ENCODE measurements around the gene COL7A1.

The COL7A1 gene

GRCh38 chr3:48637305-48637704 is 42.2 kb upstream of the COL7A1 start:
- Histone ChIP-seq H3K9ac (ENCODE audit: low read length) (no peak overlapping the region), H2BK120ac (ENCODE audit: insufficient read depth, low read length, poor library complexity) (no peak overlapping the region), H3K4me1 (ENCODE audit: control insufficient read depth in 1 of 2, insufficient read depth in 2 of 2, low read length in 2 of 2) (peaks cover 5 to 17% of the 10 kb centered on the region in 2 experiments), H3K9me3 (ENCODE audit: insufficient read depth, low read depth, low read length) (peaks cover 5% of the 10 kb centered on the region), H3K27me3 (ENCODE audit: insufficient read depth, low read length) (no peaks in the 10 kb centered on the region), H4K91ac (ENCODE audit: low read depth, low read length) (no peak overlapping the region), H3K4me2 (ENCODE audit: low read length) (no peak overlapping the region), H3K79me1 (ENCODE audit: low read length) (peaks cover 9% of the 10 kb centered on the region), H4K8ac (ENCODE audit: low read depth, low read length) (no peak overlapping the region), H3K36me3 (ENCODE audit: control insufficient read depth in 1 of 2, insufficient read depth in 2 of 2, low read length in 2 of 2) (peaks cover 17 to 26% of the 10 kb centered on the region in 2 experiments), H3K14ac (ENCODE audit: low read length) (no peak overlapping the region), H3K27ac (ENCODE audit: low read depth, low read length) (no peak overlapping the region), H3K4ac (ENCODE audit: low read depth, low read length) (no peak overlapping the region), H2AK5ac (ENCODE audit: low read length) (no peak overlapping the region), H3K18ac (ENCODE audit: low read length) (no peak overlapping the region), H3K79me2 (ENCODE audit: control insufficient read depth, insufficient read depth, low read length, poor library complexity) (peaks cover 8% of the 10 kb centered on the region), H4K12ac (ENCODE audit: low read depth, low read length) (no peak overlapping the region), H3K4me3 (ENCODE audit: low read depth, low read length) (no peak overlapping the region), H2AFZ (ENCODE audit: insufficient read depth, low read length, poor library complexity) (no peak overlapping the region), H2BK5ac (ENCODE audit: low read depth, low read length, poor library complexity) (no peak overlapping the region), H2BK12ac (ENCODE audit: low read length) (no peak overlapping the region), H3K23ac (ENCODE audit: low read length) (no peak overlapping the region)
- no CpG with 5 or more reads among the region's 6 CpGs for WGBS (ENCODE audit: extremely low coverage, insufficient coverage, insufficient read length)
- DNase-seq, result no peak

- no peaks in the 10 kb centered on the region for H3K27me3 ChIP-seq (ENCODE audit: insufficient read depth, low read length)
- no peak for DNase-seq
- H2AFZ ChIP-seq (ENCODE audit: insufficient read depth, low read length, poor library complexity), result no peak overlapping the region
- H3K36me3 ChIP-seq (ENCODE audit: control insufficient read depth in 1 of 2, insufficient read depth in 2 of 2, low read length in 2 of 2), result peaks cover 26 to 33% of the 10 kb centered on the region in 2 experiments
- H3K4me1 ChIP-seq (ENCODE audit: control insufficient read depth in 1 of 2, insufficient read depth in 2 of 2, low read length in 2 of 2), result peaks cover 5 to 17% of the 10 kb centered on the region in 2 experiments
- no peak overlapping the region for H2BK5ac ChIP-seq (ENCODE audit: low read depth, low read length, poor library complexity)
- peak overlapping the region; percentile 16 for H3K18ac ChIP-seq (ENCODE audit: low read length)
- H3K79me1 ChIP-seq (ENCODE audit: low read length), result peaks cover 9% of the 10 kb centered on the region
- peaks cover 8% of the 10 kb centered on the region for H3K79me2 ChIP-seq (ENCODE audit: control insufficient read depth, insufficient read depth, low read length, poor library complexity)
- no peak overlapping the region for H2BK120ac ChIP-seq (ENCODE audit: insufficient read depth, low read length, poor library complexity)
- H3K27ac ChIP-seq (ENCODE audit: low read depth, low read length), result peak overlapping the region; percentile 77
- H3K9ac ChIP-seq (ENCODE audit: low read length), result peak overlapping the region; percentile 18
- peak overlapping the region; percentile 40 for H4K8ac ChIP-seq (ENCODE audit: low read depth, low read length)
- peak overlapping the region; percentile 92 for H3K4me2 ChIP-seq (ENCODE audit: low read length)
- peak overlapping the region; percentile 72 for H4K91ac ChIP-seq (ENCODE audit: low read depth, low read length)
- H4K12ac ChIP-seq (ENCODE audit: low read depth, low read length), result no peak overlapping the region
- H2AK5ac ChIP-seq (ENCODE audit: low read length), result no peak overlapping the region
- no peak overlapping the region for H3K4ac ChIP-seq (ENCODE audit: low read depth, low read length)
- H3K23ac ChIP-seq (ENCODE audit: low read length), result no peak overlapping the region
- peaks cover 2% of the 10 kb centered on the region for H3K9me3 ChIP-seq (ENCODE audit: insufficient read depth, low read depth, low read length)
- no CpG with 5 or more reads among the region's 10 CpGs for WGBS (ENCODE audit: extremely low coverage, insufficient coverage, insufficient read length)
- peak overlapping the region; percentile 66 for H3K4me3 ChIP-seq (ENCODE audit: low read depth, low read length)
- no peak overlapping the region for H3K14ac ChIP-seq (ENCODE audit: low read length)
- H2BK12ac ChIP-seq (ENCODE audit: low read length), result no peak overlapping the region
These were observed 41.1 kb upstream of the COL7A1 start for GRCh38 chr3:48636149-48636655.

- Histone ChIP-seq H3K79me1 (ENCODE audit: low read length) (peaks cover 9% of the 10 kb centered on the region), H2AK5ac (ENCODE audit: low read length) (peak within 1 kb of the TSS; percentile 67), H3K14ac (ENCODE audit: low read length) (peak within 1 kb of the TSS; percentile 93), H3K4me2 (ENCODE audit: low read length) (peak within 1 kb of the TSS; percentile 92), H2AFZ (ENCODE audit: insufficient read depth, low read length, poor library complexity) (peak within 1 kb of the TSS; percentile 78), H4K91ac (ENCODE audit: low read depth, low read length) (peak within 1 kb of the TSS; percentile 74), H4K12ac (ENCODE audit: low read depth, low read length) (peak within 1 kb of the TSS; percentile 66), H3K18ac (ENCODE audit: low read length) (peak within 1 kb of the TSS; percentile 85), H3K27me3 (ENCODE audit: insufficient read depth, low read length) (no peaks in the 10 kb centered on the region), H3K9me3 (ENCODE audit: insufficient read depth, low read depth, low read length) (peaks cover 4% of the 10 kb centered on the region), H3K4ac (ENCODE audit: low read depth, low read length) (peak within 1 kb of the TSS; percentile 66), H3K36me3 (ENCODE audit: control insufficient read depth in 1 of 2, insufficient read depth in 2 of 2, low read length in 2 of 2) (peaks cover 31 to 38% of the 10 kb centered on the region in 2 experiments), H3K79me2 (ENCODE audit: control insufficient read depth, insufficient read depth, low read length, poor library complexity) (peaks cover 8% of the 10 kb centered on the region), H3K4me1 (ENCODE audit: control insufficient read depth in 1 of 2, insufficient read depth in 2 of 2, low read length in 2 of 2) (peaks cover 5 to 17% of the 10 kb centered on the region in 2 experiments), H3K4me3 (ENCODE audit: low read depth, low read length) (peak within 1 kb of the TSS; percentile 88), H3K9ac (ENCODE audit: low read length) (peak within 1 kb of the TSS; percentile 80), H2BK12ac (ENCODE audit: low read length) (peak within 1 kb of the TSS; percentile 62), H2BK5ac (ENCODE audit: low read depth, low read length, poor library complexity) (peak within 1 kb of the TSS; percentile 67), H3K23ac (ENCODE audit: low read length) (no peak within 1 kb of the TSS), H4K8ac (ENCODE audit: low read depth, low read length) (peak within 1 kb of the TSS; percentile 40), H3K27ac (ENCODE audit: low read depth, low read length) (peak within 1 kb of the TSS; percentile 77), H2BK120ac (ENCODE audit: insufficient read depth, low read length, poor library complexity) (peak within 1 kb of the TSS; percentile 79)
- DNase-seq, result peak; percentile 95 to 98
- WGBS (ENCODE audit: extremely low coverage, insufficient coverage, insufficient read length), result no CpG with 5 or more reads among the region's 68 CpGs
These were observed 40.3 kb upstream of the COL7A1 start, which contains the start of gene SLC26A6 for GRCh38 chr3:48635222-48636021. SLC26A6 (minus strand) TSS chr3:48635461; CDS start chr3:48635393, 68 bp downstream.

GRCh38 chr3:48634661-48635221 is 39.6 kb upstream of the COL7A1 start:
- H2BK120ac ChIP-seq (ENCODE audit: insufficient read depth, low read length, poor library complexity), result peak overlapping the region; percentile 79
- peak overlapping the region; percentile 85 for H3K18ac ChIP-seq (ENCODE audit: low read length)
- peaks cover 38 to 42% of the 10 kb centered on the region in 2 experiments for H3K36me3 ChIP-seq (ENCODE audit: control insufficient read depth in 1 of 2, insufficient read depth in 2 of 2, low read length in 2 of 2)
- DNase-seq, result peak; percentile 15 to 46
- no peak overlapping the region for H3K23ac ChIP-seq (ENCODE audit: low read length)
- H3K79me2 ChIP-seq (ENCODE audit: control insufficient read depth, insufficient read depth, low read length, poor library complexity), result peaks cover 8% of the 10 kb centered on the region
- H3K9ac ChIP-seq (ENCODE audit: low read length), result peak overlapping the region; percentile 80
- no CpG with 5 or more reads among the region's 30 CpGs for WGBS (ENCODE audit: extremely low coverage, insufficient coverage, insufficient read length)
- H2AK5ac ChIP-seq (ENCODE audit: low read length), result peak overlapping the region; percentile 67
- peak overlapping the region; percentile 61 for H3K27ac ChIP-seq (ENCODE audit: low read depth, low read length)
- peak overlapping the region; percentile 62 for H2BK12ac ChIP-seq (ENCODE audit: low read length)
- peak overlapping the region; percentile 74 for H4K91ac ChIP-seq (ENCODE audit: low read depth, low read length)
- H3K4ac ChIP-seq (ENCODE audit: low read depth, low read length), result peak overlapping the region; percentile 66
- peak overlapping the region; percentile 93 for H3K14ac ChIP-seq (ENCODE audit: low read length)
- peak overlapping the region; percentile 38 for H4K8ac ChIP-seq (ENCODE audit: low read depth, low read length)
- H3K79me1 ChIP-seq (ENCODE audit: low read length), result peaks cover 9% of the 10 kb centered on the region
- peak overlapping the region; percentile 88 for H3K4me3 ChIP-seq (ENCODE audit: low read depth, low read length)
- H4K12ac ChIP-seq (ENCODE audit: low read depth, low read length), result peak overlapping the region; percentile 66
- H3K27me3 ChIP-seq (ENCODE audit: insufficient read depth, low read length), result no peaks in the 10 kb centered on the region
- peaks cover 5 to 17% of the 10 kb centered on the region in 2 experiments for H3K4me1 ChIP-seq (ENCODE audit: control insufficient read depth in 1 of 2, insufficient read depth in 2 of 2, low read length in 2 of 2)
- peaks cover 4% of the 10 kb centered on the region for H3K9me3 ChIP-seq (ENCODE audit: insufficient read depth, low read depth, low read length)
- peak overlapping the region; percentile 92 for H3K4me2 ChIP-seq (ENCODE audit: low read length)
- peak overlapping the region; percentile 34 for H2BK5ac ChIP-seq (ENCODE audit: low read depth, low read length, poor library complexity)
- peak overlapping the region; percentile 77 for H2AFZ ChIP-seq (ENCODE audit: insufficient read depth, low read length, poor library complexity)
